Esophagus muscularis mucosa (tissue), 4 donors: ENCODE data around the gene CUEDC2.

Experiments
- EP300 ChIP-seq: sonication (generic); formaldehyde crosslinking; IDR thresholded peaks from one replicate; pipeline ENCODE4 v1.6.1; 2017; ENCODE audit warnings: antibody characterized with exemption
- POLR2A ChIP-seq: fragments of 450-650 bp; IDR thresholded peaks from one replicate; pipeline ENCODE4 v1.6.1; 2017; ENCODE audit warnings: antibody characterized with exemption, moderate library complexity, mild to moderate bottlenecking, low read depth
- POLR2AphosphoS5 ChIP-seq, 2 donors: sonication (generic); formaldehyde crosslinking; IDR thresholded peaks; one replicate each; pipeline ENCODE4 v1.6.1; 2017; ENCODE audit warnings: antibody characterized with exemption in 2 of 2
- TF ChIP-seq, protein P1 (sequence below), 3 experiments: fragments of 200-600 bp in 2 of 3; fragments of 450-650 bp in 1 of 3; sonication (generic) in 2 of 3; IDR thresholded peaks; one replicate each; pipeline ENCODE4 v1.5.1; 2017 to 2019; ENCODE audit warnings: antibody characterized with exemption in 3 of 3, mild to moderate bottlenecking in 2 of 3, moderate library complexity in 1 of 3

DNA sequence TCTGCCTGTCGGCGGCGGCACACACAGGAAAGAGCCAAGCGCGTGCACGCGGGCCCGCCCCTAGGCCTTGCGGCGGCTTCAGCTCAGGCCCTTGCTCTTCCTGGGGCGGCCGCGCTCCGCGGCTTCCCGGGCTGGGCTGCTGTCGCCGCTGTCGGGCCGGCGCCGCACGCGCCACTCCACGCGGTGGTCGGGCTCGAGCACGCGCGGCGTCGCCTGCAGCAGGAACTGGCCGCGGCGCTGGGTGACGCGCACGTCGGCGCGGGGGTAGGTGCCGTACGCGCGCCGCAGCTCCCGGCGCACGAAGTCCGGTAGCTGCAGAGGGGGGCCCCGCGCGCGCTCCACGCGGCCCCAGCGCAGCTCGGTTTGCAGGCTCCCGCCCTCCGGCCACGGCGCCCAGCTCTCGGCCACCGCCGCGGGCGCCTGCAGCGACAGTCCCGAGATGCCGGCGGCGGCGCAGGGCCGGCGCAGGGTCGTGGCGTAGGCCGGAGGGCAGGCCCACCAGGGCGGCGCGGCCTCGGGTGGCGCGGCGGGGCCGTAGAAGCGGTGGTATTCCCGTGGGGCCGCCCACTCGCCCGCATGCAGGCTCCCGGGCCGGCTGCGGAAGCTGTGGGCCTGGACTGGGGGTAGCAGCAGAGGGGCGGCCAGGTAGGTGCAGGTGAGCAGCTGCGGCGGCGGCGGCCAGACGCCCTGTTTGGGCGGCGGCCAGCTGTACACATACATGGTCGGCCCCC lies 18.2 kb upstream of the CUEDC2 start:
- no peak for TF ChIP-seq POLR2A
- TF ChIP-seq, protein P1, sequence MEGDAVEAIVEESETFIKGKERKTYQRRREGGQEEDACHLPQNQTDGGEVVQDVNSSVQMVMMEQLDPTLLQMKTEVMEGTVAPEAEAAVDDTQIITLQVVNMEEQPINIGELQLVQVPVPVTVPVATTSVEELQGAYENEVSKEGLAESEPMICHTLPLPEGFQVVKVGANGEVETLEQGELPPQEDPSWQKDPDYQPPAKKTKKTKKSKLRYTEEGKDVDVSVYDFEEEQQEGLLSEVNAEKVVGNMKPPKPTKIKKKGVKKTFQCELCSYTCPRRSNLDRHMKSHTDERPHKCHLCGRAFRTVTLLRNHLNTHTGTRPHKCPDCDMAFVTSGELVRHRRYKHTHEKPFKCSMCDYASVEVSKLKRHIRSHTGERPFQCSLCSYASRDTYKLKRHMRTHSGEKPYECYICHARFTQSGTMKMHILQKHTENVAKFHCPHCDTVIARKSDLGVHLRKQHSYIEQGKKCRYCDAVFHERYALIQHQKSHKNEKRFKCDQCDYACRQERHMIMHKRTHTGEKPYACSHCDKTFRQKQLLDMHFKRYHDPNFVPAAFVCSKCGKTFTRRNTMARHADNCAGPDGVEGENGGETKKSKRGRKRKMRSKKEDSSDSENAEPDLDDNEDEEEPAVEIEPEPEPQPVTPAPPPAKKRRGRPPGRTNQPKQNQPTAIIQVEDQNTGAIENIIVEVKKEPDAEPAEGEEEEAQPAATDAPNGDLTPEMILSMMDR (IDR thresholded peaks at IDR 0.05) = no peak
- no peak for TF ChIP-seq EP300
- peak in 1 of 2 donors; percentile 54 for TF ChIP-seq POLR2AphosphoS5 (IDR thresholded peaks at IDR 0.05)
